ENCODE results near the gene ABCB1. TPM values are rescaled to one million over a fixed set of nuclear protein-coding genes. Genes with fewer than 3 reads are reported as not detected.

ABCB1 gene
- total RNA-seq, 6 experiments from 2014 or later: 29.4 to 68.5 (median 51.0) TPM

GRCh38 chr7:87528730-87529129, 72.0 kb downstream of the ABCB1 start:
- 56% methylated on average over 2 of the region's 2 CpGs for WGBS (ENCODE audit: insufficient coverage, low coverage, low lambda C conversion rate, missing lambda C conversion rate)
- TF ChIP-seq POLR2A (IDR thresholded peaks at IDR 0.05) (no peak), CTCF (IDR thresholded peaks at IDR 0.05) (no peak)
- Histone ChIP-seq H3K27me3 (no peaks in the 10 kb centered on the region), H3K27ac (no peak overlapping the region), H3K36me3 (peaks cover 0 to 2% (median 0%) of the 10 kb centered on the region in 4 donors), H3K4me3 (no peak overlapping the region), H3K4me1 (no peaks in the 10 kb centered on the region), H3K9me3 (no peaks in the 10 kb centered on the region)
- DNase-seq: no peak
- peak in 2 of 4 donors; percentile 63 to 76 for ATAC-seq
- intact Hi-C loops (cut with DNase I): no loop called here

- Histone ChIP-seq H3K27ac (no peak overlapping the region), H3K4me3 (no peak overlapping the region), H3K36me3 (peaks cover 0 to 18% (median 4%) of the 10 kb centered on the region in 4 donors), H3K9me3 (no peaks in the 10 kb centered on the region), H3K27me3 (no peaks in the 10 kb centered on the region), H3K4me1 (peaks cover 0 to 7% (median 0%) of the 10 kb centered on the region in 4 donors)
- intact Hi-C loops (cut with DNase I): no loop called here
- TF ChIP-seq POLR2A (IDR thresholded peaks at IDR 0.05) (no peak), CTCF (IDR thresholded peaks at IDR 0.05) (no peak)
- 52% methylated on average over 2 of the region's 2 CpGs for WGBS (ENCODE audit: insufficient coverage, low coverage, low lambda C conversion rate, missing lambda C conversion rate)
- DNase-seq: no peak
- ATAC-seq: peak in 1 of 4 donors; percentile 53
Observed at GRCh38 chr7:87518735-87519134, 81.9 kb downstream of the ABCB1 start.

- Histone ChIP-seq H3K27me3 (no peaks in the 10 kb centered on the region), H3K27ac (no peak overlapping the region), H3K36me3 (peaks cover 0 to 27% (median 4%) of the 10 kb centered on the region in 4 donors), H3K4me3 (no peak overlapping the region), H3K9me3 (no peaks in the 10 kb centered on the region), H3K4me1 (peaks cover 0 to 7% (median 0%) of the 10 kb centered on the region in 4 donors)
- DNase-seq (no peak), ATAC-seq (no peak)
- WGBS (ENCODE audit: insufficient coverage, low coverage, low lambda C conversion rate, missing lambda C conversion rate): 68% methylated on average over 3 of the region's 3 CpGs
- intact Hi-C loops (cut with DNase I): no loop called here
- no peak for TF ChIP-seq CTCF (IDR thresholded peaks at IDR 0.05)
- no peak for TF ChIP-seq POLR2A (IDR thresholded peaks at IDR 0.05)
Observed at GRCh38 chr7:87517891-87518290, 82.8 kb downstream of the ABCB1 start.

DNA sequence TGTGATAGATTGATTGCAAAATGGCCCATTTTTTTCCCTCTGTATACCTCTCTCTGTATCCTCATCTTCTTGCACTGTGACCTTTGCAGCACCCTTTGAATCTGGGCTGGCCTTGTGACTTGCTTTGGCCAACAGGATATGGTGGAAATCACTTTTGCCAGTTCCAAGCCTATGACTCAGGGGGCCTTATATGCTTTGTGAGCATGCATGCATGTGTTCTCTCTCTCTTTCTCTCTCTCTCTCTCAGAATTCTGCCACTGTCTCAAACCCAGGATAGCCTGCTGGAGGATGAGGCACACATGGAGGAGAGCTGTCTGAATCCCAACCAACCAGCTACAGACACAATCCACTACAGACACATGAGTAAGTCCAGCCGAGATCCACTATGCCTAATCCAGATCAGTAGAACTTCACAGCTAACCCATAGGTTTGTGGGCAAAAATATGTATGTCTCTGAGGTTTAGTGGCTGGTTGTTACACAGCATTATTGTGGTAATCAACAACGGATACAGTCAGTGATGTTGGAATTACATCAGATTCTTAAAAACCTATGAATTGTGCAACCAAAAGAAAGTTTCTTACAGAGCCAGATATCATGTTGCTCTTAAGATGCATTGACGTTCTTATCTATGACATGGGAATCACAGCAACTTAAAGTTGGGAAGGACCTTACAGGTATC, 83.4 kb downstream of the ABCB1 start:
- Histone ChIP-seq H3K9me3 (no peaks in the 10 kb centered on the region), H3K4me1 (peaks cover 0 to 7% (median 0%) of the 10 kb centered on the region in 4 donors), H3K4me3 (no peak overlapping the region), H3K27me3 (no peaks in the 10 kb centered on the region), H3K27ac (no peak overlapping the region), H3K36me3 (peaks cover 0 to 32% (median 4%) of the 10 kb centered on the region in 4 donors)
- WGBS (ENCODE audit: insufficient coverage, low coverage, low lambda C conversion rate, missing lambda C conversion rate): 79% methylated on average over 3 of the region's 3 CpGs
- intact Hi-C loops (cut with DNase I): no loop called here
- no peak for ATAC-seq
- DNase-seq: no peak
- TF ChIP-seq CTCF (IDR thresholded peaks at IDR 0.05): no peak
